Fibroblast of lung (primary cell): ENCODE results near the gene ZNRF4. TPM values are rescaled to one million over a fixed set of nuclear protein-coding genes. Genes with fewer than 3 reads are reported as not detected.

Experiments
- DNase-seq, 2 donors: peaks; one replicate each; pipeline versions ENCODE4 v3.0.0 to v3.0.0-alpha.2; 2010; ENCODE audit warnings: low read depth in 2 of 2
- H2AFZ ChIP-seq: 2 replicates; pipeline ENCODE4 v1.5.1; 2012; ENCODE audit warnings: low read length, control low read depth, inconsistent platforms
- H3K27ac ChIP-seq: 2 replicates; pipeline ENCODE4 v1.5.1; 2011; ENCODE audit warnings: low read length, control low read depth; ENCODE audit not compliant: insufficient read depth
- H3K27me3 ChIP-seq: 2 replicates; pipeline ENCODE4 v1.5.1; 2011; ENCODE audit warnings: mild to moderate bottlenecking, low read length; ENCODE audit not compliant: control insufficient read depth, insufficient read depth
- H3K36me3 ChIP-seq: 2 replicates; pipeline ENCODE4 v1.5.1; 2011; ENCODE audit warnings: low read length; ENCODE audit not compliant: control insufficient read depth, insufficient read depth
- H3K4me1 ChIP-seq: 2 replicates; pipeline ENCODE4 v1.5.1; 2011; ENCODE audit warnings: low read length; ENCODE audit not compliant: control insufficient read depth, insufficient read depth; ENCODE audit errors: extremely low read depth
- H3K4me2 ChIP-seq: 2 replicates; pipeline ENCODE4 v1.5.1; 2011; ENCODE audit warnings: low read length, control low read depth; ENCODE audit not compliant: insufficient read depth; ENCODE audit errors: extremely low read depth
- H3K4me3 ChIP-seq, 4 experiments: fragments of 200-600 bp in 1 of 4; sonication (generic) in 1 of 4; replicated peaks in 1 of 4; 2 replicates each; pipeline ENCODE4 v1.5.1; 2011 to 2016; ENCODE audit warnings: low read length in 4 of 4, low read depth in 3 of 4, mild to moderate bottlenecking in 3 of 4, control low read depth in 2 of 4, inconsistent platforms in 1 of 4, mixed read lengths in 1 of 4; ENCODE audit not compliant: insufficient read depth in 1 of 4; ENCODE audit errors: control extremely low read depth in 1 of 4
- H3K79me2 ChIP-seq: 2 replicates; pipeline ENCODE4 v1.5.1; 2012; ENCODE audit warnings: mild to moderate bottlenecking, low read length, inconsistent platforms; ENCODE audit not compliant: control insufficient read depth, insufficient read depth
- H3K9ac ChIP-seq: 2 replicates; pipeline ENCODE4 v1.5.1; 2011; ENCODE audit warnings: mild to moderate bottlenecking, low read length, control low read depth; ENCODE audit not compliant: insufficient read depth
- H3K9me3 ChIP-seq: 2 replicates; pipeline ENCODE4 v1.5.1; 2012; ENCODE audit warnings: low read depth, low read length; ENCODE audit not compliant: control insufficient read depth, insufficient read depth
- H4K20me1 ChIP-seq: 2 replicates; pipeline ENCODE4 v1.5.1; 2011; ENCODE audit warnings: low read length; ENCODE audit not compliant: control insufficient read depth, insufficient read depth; ENCODE audit errors: extremely low read depth
- EZH2 ChIP-seq: IDR thresholded peaks from 2 replicates; pipeline ENCODE4 v1.5.1; 2012; ENCODE audit warnings: low read length, control low read depth, mild to moderate bottlenecking; ENCODE audit errors: missing control alignments
- polyA plus RNA-seq, 2 donors: library from polyadenylated mRNA; depleted of rRNA in 1 of 2; stranded (reverse) in 1 of 2; unstranded in 1 of 2; fragments of >200 nt; gene quantifications; 2 replicates each; pipeline ENCODE4 v1.2.1, GENCODE V29; 2011 to 2012; ENCODE audit warnings: missing spikeins in 1 of 2
- total RNA-seq: library from RNA; depleted of rRNA; stranded (reverse); fragments of >200 nt; gene quantifications from 2 replicates; pipeline ENCODE4 v1.2.1, GENCODE V29; 2014
- TF ChIP-seq, protein P1 (sequence below), 2 donors: IDR thresholded peaks in 1 of 2; conservative IDR thresholded peaks in 1 of 2; 1 replicate in 1 of 2; 2 replicates in 1 of 2; pipeline ENCODE4 v1.5.1; 2011 to 2012; ENCODE audit warnings: low read length in 2 of 2, control low read depth in 1 of 2, inconsistent platforms in 1 of 2, low read depth in 1 of 2, mild to moderate bottlenecking in 1 of 2

The ZNRF4 gene
- total and polyA plus RNA-seq, 2 donors (not counting 1 experiment from before 2014, with no cell fraction given) = not detected

DNA sequence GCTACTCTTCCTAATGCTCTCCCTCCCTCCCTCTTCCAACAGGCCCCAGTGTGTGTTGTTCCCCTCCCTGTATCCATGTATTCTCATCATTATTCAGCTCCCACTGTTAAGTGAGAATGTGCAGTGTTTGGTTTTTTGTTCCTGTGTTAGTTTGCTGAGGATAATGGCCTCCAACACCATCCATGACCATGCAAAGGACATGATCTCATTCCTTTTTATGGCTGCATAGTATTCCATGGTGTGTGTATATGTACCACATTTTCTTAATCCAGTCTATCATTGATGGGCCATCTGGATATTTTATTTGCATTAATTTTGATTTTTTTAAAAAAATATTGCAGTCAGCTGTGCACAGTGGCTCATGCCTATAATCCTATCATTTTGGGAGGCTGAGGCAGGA lies 15.8 kb upstream of the ZNRF4 start:
- Histone ChIP-seq H3K9ac (no peak overlapping the region), H3K36me3 (no peaks in the 10 kb centered on the region), H3K9me3 (no peaks in the 10 kb centered on the region), H3K4me3 (no peak overlapping the region), H3K79me2 (no peaks in the 10 kb centered on the region), H2AFZ (no peak overlapping the region), H3K27ac (no peak overlapping the region), H3K4me2 (no peak overlapping the region), H4K20me1 (no peaks in the 10 kb centered on the region), H3K27me3 (no peaks in the 10 kb centered on the region), H3K4me1 (peaks cover 11% of the 10 kb centered on the region)
- TF ChIP-seq EZH2 = no peak
- TF ChIP-seq, protein P1, sequence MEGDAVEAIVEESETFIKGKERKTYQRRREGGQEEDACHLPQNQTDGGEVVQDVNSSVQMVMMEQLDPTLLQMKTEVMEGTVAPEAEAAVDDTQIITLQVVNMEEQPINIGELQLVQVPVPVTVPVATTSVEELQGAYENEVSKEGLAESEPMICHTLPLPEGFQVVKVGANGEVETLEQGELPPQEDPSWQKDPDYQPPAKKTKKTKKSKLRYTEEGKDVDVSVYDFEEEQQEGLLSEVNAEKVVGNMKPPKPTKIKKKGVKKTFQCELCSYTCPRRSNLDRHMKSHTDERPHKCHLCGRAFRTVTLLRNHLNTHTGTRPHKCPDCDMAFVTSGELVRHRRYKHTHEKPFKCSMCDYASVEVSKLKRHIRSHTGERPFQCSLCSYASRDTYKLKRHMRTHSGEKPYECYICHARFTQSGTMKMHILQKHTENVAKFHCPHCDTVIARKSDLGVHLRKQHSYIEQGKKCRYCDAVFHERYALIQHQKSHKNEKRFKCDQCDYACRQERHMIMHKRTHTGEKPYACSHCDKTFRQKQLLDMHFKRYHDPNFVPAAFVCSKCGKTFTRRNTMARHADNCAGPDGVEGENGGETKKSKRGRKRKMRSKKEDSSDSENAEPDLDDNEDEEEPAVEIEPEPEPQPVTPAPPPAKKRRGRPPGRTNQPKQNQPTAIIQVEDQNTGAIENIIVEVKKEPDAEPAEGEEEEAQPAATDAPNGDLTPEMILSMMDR (conservative IDR thresholded peaks at IDR 0.05 in 1 of 2, IDR thresholded peaks at IDR 0.05 in 1 of 2; ENCODE audit: low read depth in 1 of 2, low read length in 2 of 2) = no peak
- no peak for DNase-seq

DNA sequence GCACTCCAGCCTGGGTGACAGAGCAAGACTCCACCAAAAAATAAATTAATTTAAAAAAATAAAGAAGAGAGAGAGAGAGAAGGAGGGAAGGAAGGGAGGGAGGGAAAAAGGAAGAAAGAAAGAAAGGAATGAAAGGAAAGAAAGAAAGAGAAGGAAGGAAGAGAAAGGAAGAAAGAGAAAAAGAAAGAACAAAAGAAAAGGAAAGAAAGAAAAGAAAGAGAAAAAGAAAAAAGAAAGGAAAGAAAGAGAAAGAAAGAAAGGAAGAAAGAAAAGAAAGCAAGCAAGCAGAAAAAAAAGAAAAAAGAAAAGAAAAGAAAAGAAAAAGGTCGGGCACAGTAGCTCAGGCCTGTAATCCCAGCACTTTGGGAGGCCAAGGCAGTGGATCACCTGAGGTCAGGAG lies 14.9 kb upstream of the ZNRF4 start:
- no peaks in the 10 kb centered on the region for H4K20me1 ChIP-seq
- H3K36me3 ChIP-seq = no peaks in the 10 kb centered on the region
- no peak overlapping the region for H3K9ac ChIP-seq
- H3K27ac ChIP-seq = no peak overlapping the region
- H2AFZ ChIP-seq = no peak overlapping the region
- no peak for TF ChIP-seq EZH2
- TF ChIP-seq, protein P1 (conservative IDR thresholded peaks at IDR 0.05 in 1 of 2, IDR thresholded peaks at IDR 0.05 in 1 of 2; ENCODE audit: low read depth in 1 of 2, low read length in 2 of 2) = no peak
- peaks cover 4% of the 10 kb centered on the region for H3K4me1 ChIP-seq
- H3K4me2 ChIP-seq = no peak overlapping the region
- H3K9me3 ChIP-seq = no peaks in the 10 kb centered on the region
- H3K79me2 ChIP-seq = no peaks in the 10 kb centered on the region
- DNase-seq = no peak
- H3K4me3 ChIP-seq = no peak overlapping the region
- no peaks in the 10 kb centered on the region for H3K27me3 ChIP-seq

DNA sequence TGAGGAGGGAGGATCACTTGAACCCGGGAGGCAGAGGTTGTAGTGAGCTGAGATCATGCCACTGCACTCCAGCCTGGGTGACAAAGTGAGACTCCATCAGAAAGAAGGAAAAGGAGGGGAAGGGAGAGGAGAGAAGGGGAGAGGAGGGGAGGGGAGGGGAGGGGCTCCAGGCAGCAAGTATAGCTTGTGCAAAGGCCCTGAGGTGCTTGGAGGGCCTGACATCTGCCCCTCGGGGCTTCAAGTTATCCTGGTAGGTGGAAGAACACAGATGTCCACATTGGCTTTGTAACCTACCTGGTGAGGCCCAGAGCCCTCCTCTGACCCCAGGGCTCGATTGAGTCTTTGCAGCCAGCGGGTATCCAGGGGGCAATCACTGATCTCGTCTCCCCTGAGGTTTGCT lies 11.5 kb upstream of the ZNRF4 start:
- no peaks in the 10 kb centered on the region for H3K4me1 ChIP-seq
- DNase-seq = no peak
- no peaks in the 10 kb centered on the region for H4K20me1 ChIP-seq
- H3K27ac ChIP-seq = no peak overlapping the region
- no peaks in the 10 kb centered on the region for H3K9me3 ChIP-seq
- H2AFZ ChIP-seq = no peak overlapping the region
- H3K36me3 ChIP-seq = no peaks in the 10 kb centered on the region
- H3K79me2 ChIP-seq = no peaks in the 10 kb centered on the region
- no peaks in the 10 kb centered on the region for H3K27me3 ChIP-seq
- H3K9ac ChIP-seq = no peak overlapping the region
- no peak for TF ChIP-seq EZH2
- TF ChIP-seq, protein P1 (conservative IDR thresholded peaks at IDR 0.05 in 1 of 2, IDR thresholded peaks at IDR 0.05 in 1 of 2; ENCODE audit: low read depth in 1 of 2, low read length in 2 of 2) = no peak
- no peak overlapping the region for H3K4me2 ChIP-seq
- no peak overlapping the region for H3K4me3 ChIP-seq
